ENCODE data around the gene DLGAP4.

GRCh38 chr20:36307412-36308325 is 1.5 kb downstream of the DLGAP4 start:
- no peak for TF ChIP-seq ZNF717 (CRISPR knock-in tag; IDR thresholded peaks at IDR 0.05)
- TF ChIP-seq ZNF518B (CRISPR knock-in tag; IDR thresholded peaks at IDR 0.05): no peak
- no peak for TF ChIP-seq CTCF (IDR thresholded peaks at IDR 0.05 in 2 of 3, conservative IDR thresholded peaks at IDR 0.05 in 1 of 3; ENCODE audit: insufficient read depth in 2 of 3, low read depth in 1 of 3, low read length in 3 of 3)
- no peak for TF ChIP-seq MXD1 (CRISPR knock-in tag; IDR thresholded peaks at IDR 0.05; ENCODE audit: borderline replicate concordance, poor library complexity, severe bottlenecking)
- TF ChIP-seq ZNF609 (CRISPR knock-in tag; IDR thresholded peaks at IDR 0.05; ENCODE audit: borderline replicate concordance): no peak
- no peak for TF ChIP-seq JUND (IDR thresholded peaks at IDR 0.05; ENCODE audit: borderline replicate concordance, low read depth, low read length)
- no peak for TF ChIP-seq JUND (tag; IDR thresholded peaks at IDR 0.05; ENCODE audit: borderline replicate concordance, low read depth, low read length)

Measured in K562 (cell line).